HG02571 (cell line): Measurements from ENCODE around the gene ZMYM4.
"Not testable (repeated sequence)": the region's sequence is repeated elsewhere in the genome, so short reads cannot be mapped to it uniquely, and the experiment has no call there.

Experiments
- ATAC-seq: cut with Tn5 transposase; IDR thresholded peaks from one replicate; pipeline ENCODE4 v1.9.1; 2021; ENCODE audit warnings: mild to moderate bottlenecking, moderate library complexity; ENCODE audit not compliant: unreplicated experiment

ZMYM4 gene

DNA sequence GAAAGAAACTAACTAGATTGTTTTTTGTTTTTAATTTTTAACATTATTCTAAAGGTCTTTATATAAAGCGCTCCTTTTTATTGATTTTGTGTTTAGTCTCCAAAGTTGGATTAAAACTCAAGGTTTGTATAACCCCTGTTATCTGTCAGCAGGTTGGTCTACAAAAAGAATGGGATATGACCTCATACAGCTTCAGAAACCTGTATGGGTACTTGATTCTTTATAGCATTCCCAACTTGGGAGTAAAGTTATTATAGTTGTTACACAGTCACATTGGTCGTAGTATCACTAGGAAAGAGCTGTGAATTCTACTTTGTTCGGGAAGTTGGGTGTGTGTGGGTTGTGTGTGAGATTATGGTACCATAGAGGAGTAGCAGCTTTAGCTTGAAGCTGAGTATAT lies 52.4 kb downstream of the ZMYM4 start:
- no peak for ATAC-seq

DNA sequence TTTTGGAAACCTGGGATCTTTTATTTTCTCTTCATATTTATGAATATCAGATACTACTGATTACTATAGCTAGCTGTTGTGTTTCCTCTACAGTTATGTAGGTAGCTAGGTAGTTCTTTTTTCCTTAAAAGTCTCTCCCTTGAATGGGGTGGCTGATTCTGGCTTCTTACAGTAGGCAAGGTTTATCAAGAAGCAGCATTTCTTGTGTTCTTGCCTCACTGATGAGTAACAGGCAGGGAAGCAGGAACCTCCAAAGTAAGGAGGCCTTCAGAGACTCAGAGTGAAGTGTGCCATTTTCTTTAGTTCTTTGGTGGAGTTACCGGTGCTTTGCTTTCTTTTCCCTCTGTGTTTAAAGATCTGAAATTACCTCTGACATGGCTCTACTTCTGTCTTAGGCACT lies 56.0 kb downstream of the ZMYM4 start:
- ATAC-seq: no peak

DNA sequence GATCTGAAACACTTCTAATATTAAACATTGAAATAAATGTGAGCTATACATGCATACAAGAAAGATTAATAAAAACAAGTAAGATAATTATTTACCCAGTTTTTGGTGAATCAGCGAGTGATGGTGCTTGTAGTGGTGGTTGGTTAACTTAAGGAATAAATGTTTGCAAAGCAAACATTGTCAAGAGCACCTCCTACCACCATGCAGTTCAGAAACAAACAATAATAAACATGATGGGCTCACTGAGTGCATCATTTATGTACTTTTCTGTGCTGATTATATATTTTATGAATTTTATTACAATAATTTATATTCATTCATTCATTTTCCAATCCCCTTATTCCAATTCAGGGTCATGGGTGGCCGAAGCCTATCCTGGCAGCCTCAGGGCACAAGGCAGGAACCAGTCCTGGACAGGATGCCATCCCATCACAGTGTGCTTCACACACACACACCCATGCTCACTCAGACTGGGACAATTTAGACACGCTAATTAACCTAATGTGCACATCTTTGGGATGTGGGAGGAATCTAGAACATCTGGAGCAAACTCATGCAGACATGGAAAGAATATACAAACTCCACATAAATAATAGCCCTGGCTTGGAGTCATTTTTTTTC lies 57.8 kb downstream of the ZMYM4 start:
- ATAC-seq: no peak

DNA sequence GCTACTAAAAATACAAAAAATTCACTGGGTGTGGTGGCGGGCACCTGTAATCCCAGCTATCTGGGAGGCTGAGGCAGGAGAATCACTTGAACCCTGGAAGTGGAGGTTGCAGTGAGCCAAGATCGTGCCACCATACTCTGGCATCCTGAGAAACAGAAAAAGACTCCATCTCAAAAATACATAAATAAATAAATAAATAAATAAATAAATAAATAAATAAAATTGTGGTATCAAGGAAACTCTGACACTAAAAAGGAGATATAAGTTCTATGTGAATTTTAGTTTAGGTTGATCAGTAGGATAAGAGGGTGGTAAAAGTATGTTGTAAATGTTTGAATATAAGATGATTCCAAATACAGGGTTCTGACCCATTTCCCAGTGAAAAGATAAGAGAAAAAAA lies 63.1 kb downstream of the ZMYM4 start:
- not testable (repeated sequence) for ATAC-seq

DNA sequence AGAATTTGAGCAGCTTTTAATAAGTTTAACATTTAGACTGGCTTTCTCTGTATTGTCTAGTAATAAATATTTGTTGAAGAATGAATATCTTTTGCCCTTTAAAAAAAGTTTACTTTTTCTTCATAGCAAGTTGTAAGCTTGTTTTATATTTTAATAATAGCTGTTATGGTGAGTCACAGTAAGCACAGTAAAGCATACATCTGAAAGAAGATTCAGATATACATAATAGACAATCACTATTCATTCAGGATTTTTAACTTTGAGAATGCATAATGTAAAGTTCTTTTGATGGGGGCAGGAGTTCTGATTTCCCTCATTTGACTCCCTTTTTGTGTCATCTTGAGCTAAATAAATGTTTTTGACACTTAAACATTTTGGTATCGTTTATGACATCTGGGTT lies 66.0 kb downstream of the ZMYM4 start:
- no peak for ATAC-seq

DNA sequence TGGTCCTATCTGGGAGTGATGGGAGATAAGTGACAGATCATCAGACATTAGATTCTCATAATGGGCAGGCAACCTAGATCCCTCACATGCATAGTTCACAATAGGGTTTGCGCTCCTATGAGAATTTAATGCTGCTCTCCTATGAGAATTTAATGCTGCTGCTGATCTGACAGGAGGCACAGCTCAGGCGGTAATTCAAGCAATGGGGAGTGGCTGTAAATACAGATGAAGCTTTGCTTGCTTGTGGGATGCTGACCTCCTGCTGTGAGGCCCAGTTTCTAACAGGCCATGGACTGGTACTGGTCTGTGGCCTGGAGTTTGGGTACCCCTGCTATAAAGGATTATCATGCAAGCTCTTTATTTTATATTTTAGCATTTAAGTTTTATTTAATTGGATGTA lies 72.0 kb downstream of the ZMYM4 start:
- no peak for ATAC-seq

- ATAC-seq: no peak
Observed at GRCh38 chr1:35345439-35345981, 77.0 kb downstream of the ZMYM4 start.

GRCh38 chr1:35350872-35351271 lies 82.4 kb downstream of the ZMYM4 start:
- no peak for ATAC-seq

- no peak for ATAC-seq
Observed at GRCh38 chr1:35359995-35360394, 91.5 kb downstream of the ZMYM4 start.

- ATAC-seq: no peak
Observed at GRCh38 chr1:35361638-35362037, 93.1 kb downstream of the ZMYM4 start.

- ATAC-seq: no peak
Observed at GRCh38 chr1:35364741-35365140, 96.2 kb downstream of the ZMYM4 start.

DNA sequence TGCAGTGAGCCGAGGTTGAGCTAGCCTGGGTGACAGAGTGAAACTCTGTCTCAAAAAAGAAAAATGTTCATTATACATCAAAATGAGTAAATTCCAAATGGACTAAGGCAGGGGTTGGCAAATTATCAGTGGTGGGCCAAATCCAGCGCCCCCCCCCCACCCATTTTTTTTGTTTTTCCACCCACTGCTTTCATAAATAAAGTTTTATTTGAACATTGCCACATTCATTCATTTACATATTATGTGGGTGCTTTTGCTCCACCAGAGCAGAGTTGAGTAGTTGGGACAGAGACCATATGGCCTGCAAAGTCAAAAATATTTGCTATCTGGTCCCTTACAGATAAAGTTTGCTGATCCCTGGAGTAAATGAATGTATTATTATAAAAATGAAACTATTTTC lies 99.4 kb downstream of the ZMYM4 start:
- ATAC-seq: no peak

GRCh38 chr1:35369922-35370671 lies 101.6 kb downstream of the ZMYM4 start:
- no peak for ATAC-seq

GRCh38 chr1:35371506-35371905 lies 103.0 kb downstream of the ZMYM4 start:
- ATAC-seq: no peak

DNA sequence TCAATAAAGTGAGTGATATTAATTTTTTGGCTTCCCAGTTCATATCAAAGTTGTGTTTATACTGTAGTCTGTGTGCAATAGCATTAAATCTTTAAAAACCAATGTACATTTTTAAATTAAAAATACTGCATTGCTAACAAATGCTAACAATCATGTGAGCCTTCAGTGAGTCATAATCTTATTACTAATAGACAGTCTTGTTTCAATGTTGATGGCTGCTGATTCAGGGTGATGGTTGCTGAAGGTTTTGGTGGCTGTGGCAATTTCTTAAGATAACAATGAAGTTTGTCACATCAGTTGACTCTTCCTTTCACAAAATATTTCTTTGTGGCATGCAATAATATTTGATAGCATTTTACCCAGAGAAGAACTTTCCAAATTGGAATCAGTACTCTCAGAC lies 109.0 kb downstream of the ZMYM4 start:
- ATAC-seq: no peak

GRCh38 chr1:35379317-35380000 lies 111.0 kb downstream of the ZMYM4 start:
- no peak for ATAC-seq

- ATAC-seq: not testable (repeated sequence)
Observed at GRCh38 chr1:35380111-35380510, 111.6 kb downstream of the ZMYM4 start.

GRCh38 chr1:35382107-35382506 lies 113.6 kb downstream of the ZMYM4 start:
- no peak for ATAC-seq

GRCh38 chr1:35386290-35386689 lies 117.8 kb downstream of the ZMYM4 start:
- no peak for ATAC-seq

DNA sequence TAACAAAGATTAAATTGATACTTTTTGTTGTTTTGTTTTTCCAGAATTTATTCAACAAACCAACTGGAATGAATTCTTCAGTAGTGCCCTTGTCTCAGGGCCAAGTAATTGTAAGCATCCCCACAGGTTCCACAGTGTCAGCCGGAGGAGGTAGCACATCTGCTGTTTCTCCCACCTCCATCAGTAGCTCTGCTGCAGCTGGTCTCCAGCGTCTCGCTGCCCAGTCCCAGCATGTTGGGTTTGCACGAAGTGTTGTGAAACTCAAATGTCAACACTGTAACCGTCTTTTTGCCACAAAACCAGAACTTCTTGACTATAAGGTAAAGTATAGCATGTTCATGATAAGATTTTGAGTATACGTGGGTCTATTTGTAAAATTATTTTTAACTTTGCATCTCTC lies 118.5 kb downstream of the ZMYM4 start:
- ATAC-seq: no peak

DNA sequence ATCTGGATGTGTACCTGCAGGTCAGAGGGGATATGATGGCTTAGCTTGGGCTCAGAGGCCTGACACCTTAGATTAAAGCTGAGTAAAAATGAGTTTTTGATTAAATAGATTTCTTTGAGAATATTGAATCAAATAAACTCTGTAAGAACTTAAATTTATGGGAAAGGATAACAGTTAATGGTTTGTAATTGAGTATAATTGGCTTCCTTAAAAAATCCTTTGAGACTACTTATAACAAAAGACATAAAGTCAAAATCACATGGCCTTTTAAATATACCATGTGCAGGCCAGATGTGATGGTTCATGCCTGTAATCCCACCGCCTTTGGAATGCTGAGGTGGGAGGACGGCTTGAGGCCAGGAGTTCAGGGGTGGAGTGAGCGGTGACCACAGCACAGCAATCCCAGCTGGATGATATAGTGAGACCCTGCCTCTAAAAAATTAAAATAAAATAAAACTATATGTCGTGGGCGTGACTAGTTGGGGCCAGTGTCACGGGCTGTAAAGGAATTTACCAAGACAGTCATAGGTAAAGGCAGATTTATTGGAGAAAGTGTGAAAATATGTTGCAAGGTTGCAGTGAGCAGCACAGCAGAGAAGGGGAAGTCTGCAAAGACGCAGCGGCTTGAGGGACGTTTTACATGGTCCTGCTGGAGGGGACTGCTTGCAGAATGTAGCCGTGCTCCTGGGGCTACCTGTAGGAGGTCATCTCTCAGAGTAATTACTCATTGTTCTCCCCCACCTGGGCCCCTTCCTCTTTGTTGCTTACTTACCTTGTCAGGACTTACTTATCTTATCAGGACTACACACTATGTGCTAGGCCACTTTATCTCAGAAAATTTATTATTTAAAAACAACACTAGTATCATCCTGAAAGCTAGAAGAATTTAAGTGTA lies 122.3 kb downstream of the ZMYM4 start:
- ATAC-seq: no peak
